Activated CD4-positive, alpha-beta T cell treated with anti-CD3 and anti-CD28 coated beads, Interleukin-2, Interleukin-4, amounts not matched to agents 100 ng/mL and 50 ng/mL, durations not matched to agents 16 hours and 8 hours (primary cell): ENCODE data around the gene MRPL43.

Experiments
- DNase-seq: peaks from one replicate; pipeline ENCODE4 v3.0.0-alpha.2; 2020; ENCODE audit warnings: low spot score

Gene MRPL43

GRCh38 chr10:101019440-101019703 is 32.1 kb upstream of the MRPL43 start:
- DNase-seq: no peak

- peak; percentile 82 for DNase-seq
These were observed 31.5 kb upstream of the MRPL43 start for GRCh38 chr10:101018600-101019439.

GRCh38 chr10:101018118-101018599 is 30.9 kb upstream of the MRPL43 start:
- DNase-seq: no peak

GRCh38 chr10:101016814-101017213 is 29.5 kb upstream of the MRPL43 start:
- no peak for DNase-seq

GRCh38 chr10:101015582-101015973 is 28.3 kb upstream of the MRPL43 start:
- DNase-seq: no peak

- DNase-seq: peak; percentile 37
These were observed 27.8 kb upstream of the MRPL43 start for GRCh38 chr10:101014966-101015581.

- peak; percentile 71 for DNase-seq
These were observed 27.1 kb upstream of the MRPL43 start for GRCh38 chr10:101014230-101014884.

- no peak for DNase-seq
These were observed 26.1 kb upstream of the MRPL43 start for GRCh38 chr10:101013365-101013825.

- DNase-seq: peak; percentile 87
These were observed 25.4 kb upstream of the MRPL43 start for GRCh38 chr10:101012525-101013364.

GRCh38 chr10:101011517-101012423 is 24.5 kb upstream of the MRPL43 start:
- no peak for DNase-seq

- DNase-seq: no peak
These were observed 23.0 kb upstream of the MRPL43 start for GRCh38 chr10:101010329-101010728.

GRCh38 chr10:101008823-101009423 is 21.6 kb upstream of the MRPL43 start:
- DNase-seq: no peak

- no peak for DNase-seq
These were observed 20.9 kb upstream of the MRPL43 start for GRCh38 chr10:101007915-101008822.

- no peak for DNase-seq
These were observed 19.9 kb upstream of the MRPL43 start for GRCh38 chr10:101007099-101007711.

GRCh38 chr10:101006593-101007098 is 19.3 kb upstream of the MRPL43 start:
- no peak for DNase-seq

- DNase-seq: no peak
These were observed 18.7 kb upstream of the MRPL43 start for GRCh38 chr10:101005869-101006567.

- DNase-seq: no peak
These were observed 18.1 kb upstream of the MRPL43 start for GRCh38 chr10:101005361-101005760.

- DNase-seq: no peak
These were observed 16.4 kb upstream of the MRPL43 start for GRCh38 chr10:101003639-101004206.
